AML-193 (cell line): ENCODE results near the gene RPL11.
"Not testable (repeated sequence)": the region's sequence is repeated elsewhere in the genome, so short reads cannot be mapped to it uniquely, and the experiment has no call there.

Experiments used
- DNase-seq, 2 experiments: peaks; one replicate each; lab custom pipeline; 2025; lab: John Stamatoyannopoulos, UW

RPL11 gene

GRCh38 chr1:23685197-23685596, 6.4 kb upstream of the RPL11 start:
- not testable (repeated sequence) for DNase-seq

DNA sequence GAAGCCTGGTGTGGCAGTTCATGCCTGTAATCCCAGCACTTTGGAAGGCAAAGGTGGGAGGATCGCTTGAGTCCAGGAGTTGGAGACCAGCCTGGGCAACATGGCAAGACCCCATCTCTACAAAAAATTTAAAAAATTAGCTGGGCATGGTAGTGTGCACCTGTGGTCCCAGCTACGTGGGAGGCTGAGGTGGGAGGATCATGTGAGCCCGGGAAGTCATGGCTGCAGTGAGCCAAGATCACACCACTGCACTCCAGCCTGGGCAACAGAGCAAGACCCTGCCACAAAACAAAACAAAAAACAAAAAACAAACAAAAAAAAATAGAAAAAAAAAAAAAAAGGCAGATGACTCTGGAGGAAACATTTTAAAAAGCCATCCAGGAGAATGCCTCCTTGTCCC, 3.9 kb upstream of the RPL11 start:
- not testable (repeated sequence) for DNase-seq

GRCh38 chr1:23688281-23688680, 3.3 kb upstream of the RPL11 start:
- DNase-seq: not testable (repeated sequence)

GRCh38 chr1:23692308-23692871, 784 bp downstream of the RPL11 start:
- DNase-seq: peak in 1 of 2 experiments; percentile 4

DNA sequence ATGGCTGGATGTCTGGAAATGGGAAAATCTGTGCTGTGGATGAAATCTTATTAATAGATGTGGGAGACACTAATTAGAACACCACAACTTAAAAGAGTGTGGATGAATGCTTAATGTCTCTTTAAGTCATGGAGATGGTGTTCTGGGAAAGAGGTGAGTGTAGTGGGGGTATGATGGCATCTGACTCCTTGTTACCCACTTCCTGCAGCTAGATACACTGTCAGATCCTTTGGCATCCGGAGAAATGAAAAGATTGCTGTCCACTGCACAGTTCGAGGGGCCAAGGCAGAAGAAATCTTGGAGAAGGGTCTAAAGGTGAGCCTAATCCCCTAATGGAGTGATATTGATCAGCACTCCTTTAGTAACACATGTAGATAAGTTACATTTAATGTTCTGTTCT, 2.0 kb downstream of the RPL11 start:
- no peak for DNase-seq

DNA sequence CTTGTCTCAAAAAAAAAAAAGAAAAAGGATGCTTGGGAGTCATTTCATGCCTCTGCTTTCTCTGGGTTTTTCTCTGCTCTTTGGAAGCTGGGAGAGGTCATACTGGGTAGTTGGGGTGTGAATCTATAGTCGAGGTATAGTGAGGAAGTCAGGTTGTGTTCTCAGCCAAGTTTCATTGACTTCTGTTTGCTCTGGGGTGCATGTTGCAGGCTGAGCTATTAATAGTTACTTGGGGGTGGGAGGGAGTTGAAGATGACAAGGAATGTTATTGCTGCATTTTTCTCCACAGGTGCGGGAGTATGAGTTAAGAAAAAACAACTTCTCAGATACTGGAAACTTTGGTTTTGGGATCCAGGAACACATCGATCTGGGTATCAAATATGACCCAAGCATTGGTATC, 2.8 kb downstream of the RPL11 start:
- DNase-seq: no peak

DNA sequence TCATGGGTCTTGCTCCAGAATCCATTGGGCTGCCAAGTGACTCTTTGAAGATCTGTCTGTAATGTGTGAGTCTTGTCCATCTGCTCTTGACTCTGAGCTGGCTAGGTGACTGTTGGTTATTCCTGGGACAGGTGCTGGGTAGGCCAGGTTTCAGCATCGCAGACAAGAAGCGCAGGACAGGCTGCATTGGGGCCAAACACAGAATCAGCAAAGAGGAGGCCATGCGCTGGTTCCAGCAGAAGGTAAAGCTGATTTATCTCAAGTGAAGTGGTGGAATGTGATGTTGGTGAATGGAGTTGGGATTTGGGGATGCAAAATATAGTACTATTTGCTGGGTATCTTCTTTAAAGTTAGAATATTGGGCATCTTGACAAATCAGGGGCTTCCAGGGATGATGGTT, 4.1 kb downstream of the RPL11 start:
- no peak for DNase-seq

DNA sequence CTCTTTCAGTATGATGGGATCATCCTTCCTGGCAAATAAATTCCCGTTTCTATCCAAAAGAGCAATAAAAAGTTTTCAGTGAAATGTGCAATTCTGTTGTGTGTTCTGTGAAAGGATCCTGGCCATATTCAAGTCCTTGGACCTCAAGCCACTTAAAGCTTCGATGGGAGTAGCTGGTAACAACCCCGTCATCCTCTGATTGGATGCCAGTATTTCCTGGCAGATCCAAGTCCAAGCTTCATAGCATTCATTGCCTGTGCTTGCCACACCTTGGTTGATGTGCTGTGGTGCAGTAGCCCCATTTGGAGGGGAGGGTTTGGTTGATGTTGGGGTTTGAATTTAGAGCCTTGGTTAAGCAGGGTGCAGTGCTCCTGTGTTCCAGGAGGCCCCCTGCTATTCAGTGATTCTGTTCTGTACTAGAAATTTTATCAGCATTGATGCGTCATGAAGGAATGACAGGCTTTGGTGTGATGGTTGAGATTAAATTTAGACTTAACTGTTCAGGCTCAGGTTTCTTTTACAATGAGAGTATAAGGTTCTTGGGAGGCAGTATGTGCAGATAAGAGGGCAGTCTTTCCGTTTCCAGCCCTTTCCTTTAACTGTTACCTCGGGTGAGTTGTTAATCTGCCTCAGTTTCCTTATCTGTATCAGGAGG, 4.9 kb downstream of the RPL11 start:
- DNase-seq: no peak

- DNase-seq: no peak
These were observed 6.9 kb downstream of the RPL11 start for GRCh38 chr1:23698466-23698865.

- DNase-seq: no peak
These were observed 7.9 kb downstream of the RPL11 start for GRCh38 chr1:23699280-23700179.

DNA sequence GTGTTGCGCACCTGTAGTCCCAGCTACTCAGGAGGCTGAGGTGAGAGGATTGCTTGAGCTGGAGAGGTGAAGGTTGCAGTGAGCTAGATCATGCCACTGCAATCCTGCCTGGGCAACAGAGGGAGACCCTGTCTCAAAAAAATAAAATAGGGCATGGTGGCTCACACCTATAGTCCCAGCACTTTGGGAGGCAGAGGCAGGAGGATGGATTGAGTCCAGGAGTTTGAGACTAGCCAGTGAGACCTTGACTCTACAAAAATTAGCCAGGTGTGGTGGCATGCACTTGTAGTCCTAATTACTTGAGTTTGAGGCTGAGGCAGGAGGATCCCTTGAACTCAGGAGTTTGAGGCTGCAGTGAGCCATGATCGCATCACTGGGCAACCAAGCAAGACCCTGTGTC, 9.7 kb downstream of the RPL11 start:
- no peak for DNase-seq

DNA sequence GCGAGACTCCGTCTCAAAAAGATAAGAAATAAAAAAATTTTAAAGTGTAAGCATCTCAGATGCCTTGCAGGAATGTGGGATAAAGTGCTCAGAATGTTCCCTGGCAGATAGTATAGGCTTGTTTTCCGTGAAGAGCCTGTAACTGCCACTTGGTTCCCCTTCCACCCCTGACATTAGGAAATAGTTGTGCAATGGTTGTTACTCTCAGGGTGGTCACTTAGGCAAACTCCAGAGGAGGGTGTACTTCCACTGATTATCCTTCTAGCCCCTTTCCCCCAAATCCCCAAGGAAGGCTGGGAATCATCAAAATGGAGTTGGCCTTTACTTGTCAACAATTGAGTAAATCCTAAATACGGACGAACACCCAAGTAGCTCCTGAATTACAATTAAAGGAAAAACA, 10.4 kb downstream of the RPL11 start:
- DNase-seq: no peak

DNA sequence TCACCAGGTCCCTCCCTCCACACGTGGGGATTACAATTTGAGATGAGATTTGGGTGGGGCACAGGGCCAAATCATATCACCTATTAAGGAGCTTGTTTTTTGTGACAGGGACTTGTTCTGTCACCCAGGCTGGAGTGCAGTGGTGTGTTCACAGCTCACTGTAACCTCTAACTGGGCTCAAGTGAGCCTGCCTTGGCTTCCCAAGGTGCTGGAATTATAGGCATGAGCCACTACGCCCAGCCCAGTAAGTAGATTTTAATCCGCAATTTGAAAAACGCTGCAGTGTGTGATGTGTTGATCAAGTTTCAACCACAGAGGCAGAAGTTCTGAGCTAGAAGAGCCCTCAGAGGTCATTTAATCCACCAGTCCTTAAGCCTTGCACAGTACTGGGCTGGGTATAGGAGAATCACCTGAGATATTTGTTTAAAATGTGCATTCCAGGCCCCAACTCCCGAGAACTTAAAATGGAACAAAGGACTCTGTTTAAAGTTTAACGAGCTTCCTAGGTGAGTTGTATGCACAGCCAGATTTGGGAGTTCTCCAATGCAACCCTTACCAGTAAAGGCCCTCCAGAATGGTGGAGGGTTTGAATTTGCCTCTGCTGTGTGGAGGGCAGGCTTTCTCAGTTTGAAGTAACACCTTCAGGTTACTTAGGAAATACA, 13.4 kb downstream of the RPL11 start:
- DNase-seq: no peak

DNA sequence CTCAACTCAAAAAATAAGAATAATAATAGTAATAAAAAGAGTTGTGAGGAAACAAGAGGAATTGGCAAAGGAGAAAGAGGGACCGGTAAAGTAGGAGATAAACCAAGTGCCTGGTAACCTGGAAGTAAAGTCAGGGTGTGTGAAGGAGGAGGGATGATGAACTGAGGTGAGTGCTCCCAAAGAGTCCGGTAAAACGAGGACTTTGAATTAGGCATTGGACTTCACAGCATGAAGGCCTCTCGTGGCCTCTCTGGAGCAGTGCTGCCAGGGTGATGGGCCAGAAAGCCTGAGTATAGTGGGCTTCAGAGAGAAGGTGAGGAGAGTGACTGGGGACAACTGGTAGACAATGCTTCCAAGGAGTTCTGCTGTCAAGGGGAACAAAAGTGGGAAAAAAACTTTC, 17.6 kb downstream of the RPL11 start:
- no peak for DNase-seq

DNA sequence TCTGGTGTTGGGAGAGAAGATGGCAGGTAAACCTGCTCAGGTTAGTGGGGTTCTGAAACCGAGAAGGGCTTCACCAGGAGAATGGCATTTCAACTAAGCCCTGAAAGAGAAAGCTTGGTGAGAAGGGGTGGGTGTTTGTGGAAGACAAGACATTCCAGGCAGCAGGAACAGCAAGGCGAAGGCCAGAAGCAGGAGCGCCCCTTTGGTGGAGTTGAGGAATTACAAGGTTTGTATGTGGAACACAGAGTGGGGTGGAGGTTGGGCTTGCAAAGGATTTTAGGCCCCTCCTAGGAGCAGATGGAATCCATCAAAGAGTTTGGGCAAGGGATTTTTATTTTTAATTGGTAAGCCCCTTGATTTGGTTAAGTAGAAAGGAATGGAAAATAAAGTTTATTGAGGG, 26.9 kb downstream of the RPL11 start:
- peak; percentile 9 to 20 for DNase-seq

DNA sequence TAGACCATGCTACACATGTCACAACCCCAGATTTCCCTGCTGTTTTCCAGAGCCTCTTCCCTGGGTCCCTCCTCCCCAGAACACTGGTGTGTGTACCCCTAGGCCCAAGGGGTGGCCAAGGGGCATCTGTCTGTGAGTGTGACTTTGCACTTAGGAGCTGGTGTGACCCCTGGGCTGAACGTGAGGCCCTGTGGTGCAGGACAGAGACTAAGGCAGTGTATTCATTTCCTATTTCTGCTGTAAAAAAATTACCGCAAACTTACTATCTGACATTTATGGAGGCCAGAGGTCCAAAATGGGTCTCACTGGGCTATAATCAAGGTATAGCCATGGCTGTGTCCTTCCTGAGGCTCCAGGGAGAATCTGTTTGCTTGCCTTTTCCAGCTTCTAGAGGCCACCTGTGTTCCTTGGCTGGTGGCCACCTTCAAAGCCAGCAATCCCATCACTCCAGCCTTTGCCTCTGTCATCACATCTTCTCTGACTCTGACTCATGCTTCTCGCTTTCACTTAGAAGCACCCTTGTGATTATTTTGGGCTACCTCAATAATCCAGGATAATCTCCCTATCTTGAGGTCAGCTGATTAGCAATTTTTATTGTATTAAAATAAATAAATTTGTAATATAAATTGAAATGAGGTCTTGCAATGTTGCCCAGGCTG, 27.7 kb downstream of the RPL11 start:
- no peak for DNase-seq

GRCh38 chr1:23720256-23720995, 28.8 kb downstream of the RPL11 start:
- no peak for DNase-seq

- DNase-seq: no peak
These were observed 31.0 kb downstream of the RPL11 start for GRCh38 chr1:23722652-23723051.

GRCh38 chr1:23726686-23727085, 35.1 kb downstream of the RPL11 start:
- DNase-seq: no peak

DNA sequence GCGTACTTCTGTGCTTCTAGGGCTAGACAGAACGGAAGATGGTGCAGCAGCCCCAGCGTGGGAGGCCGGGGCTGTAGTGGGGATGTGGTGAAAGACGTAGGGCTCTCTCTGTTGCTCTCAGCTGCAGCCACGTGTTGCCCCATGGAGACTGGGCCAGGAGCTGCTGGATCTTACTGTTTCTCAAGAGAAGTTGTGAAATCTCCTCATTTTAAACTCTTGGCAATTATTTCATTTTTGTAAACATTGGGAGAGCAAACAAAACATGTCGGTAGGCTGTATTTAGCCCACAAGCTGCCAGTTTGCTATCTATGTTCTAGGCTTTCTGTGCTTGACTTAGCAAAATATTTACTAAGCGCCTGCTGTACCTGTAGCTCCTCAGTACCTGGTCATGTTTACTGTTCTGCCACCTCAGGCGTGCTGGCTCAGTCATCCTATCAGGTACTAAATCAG, 35.8 kb downstream of the RPL11 start:
- peak; percentile 23 to 30 for DNase-seq
